ENCODE measurements around the gene KCNH1. TPM values are rescaled to one million over a fixed set of nuclear protein-coding genes. Genes with fewer than 3 reads are reported as not detected.

Gene KCNH1
- total and polyA plus RNA-seq, 8 donors, result 0.04 to 0.54 (median 0.13) TPM

- DNase-seq, result no peak
- intact Hi-C loops (cut with DNase I), result no loop called here
- Histone ChIP-seq H3K36me3 (no peaks in the 10 kb centered on the region), H3K27ac (no peak overlapping the region), H3K4me3 (no peak overlapping the region), H3K4me1 (no peaks in the 10 kb centered on the region), H3K9me3 (no peaks in the 10 kb centered on the region), H3K27me3 (no peaks in the 10 kb centered on the region)
- TF ChIP-seq, protein P1, sequence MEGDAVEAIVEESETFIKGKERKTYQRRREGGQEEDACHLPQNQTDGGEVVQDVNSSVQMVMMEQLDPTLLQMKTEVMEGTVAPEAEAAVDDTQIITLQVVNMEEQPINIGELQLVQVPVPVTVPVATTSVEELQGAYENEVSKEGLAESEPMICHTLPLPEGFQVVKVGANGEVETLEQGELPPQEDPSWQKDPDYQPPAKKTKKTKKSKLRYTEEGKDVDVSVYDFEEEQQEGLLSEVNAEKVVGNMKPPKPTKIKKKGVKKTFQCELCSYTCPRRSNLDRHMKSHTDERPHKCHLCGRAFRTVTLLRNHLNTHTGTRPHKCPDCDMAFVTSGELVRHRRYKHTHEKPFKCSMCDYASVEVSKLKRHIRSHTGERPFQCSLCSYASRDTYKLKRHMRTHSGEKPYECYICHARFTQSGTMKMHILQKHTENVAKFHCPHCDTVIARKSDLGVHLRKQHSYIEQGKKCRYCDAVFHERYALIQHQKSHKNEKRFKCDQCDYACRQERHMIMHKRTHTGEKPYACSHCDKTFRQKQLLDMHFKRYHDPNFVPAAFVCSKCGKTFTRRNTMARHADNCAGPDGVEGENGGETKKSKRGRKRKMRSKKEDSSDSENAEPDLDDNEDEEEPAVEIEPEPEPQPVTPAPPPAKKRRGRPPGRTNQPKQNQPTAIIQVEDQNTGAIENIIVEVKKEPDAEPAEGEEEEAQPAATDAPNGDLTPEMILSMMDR (IDR thresholded peaks at IDR 0.05), result no peak
- no peak for ATAC-seq
Measured at GRCh38 chr1:210730023-210730422, 403.9 kb downstream of the KCNH1 start.

DNA sequence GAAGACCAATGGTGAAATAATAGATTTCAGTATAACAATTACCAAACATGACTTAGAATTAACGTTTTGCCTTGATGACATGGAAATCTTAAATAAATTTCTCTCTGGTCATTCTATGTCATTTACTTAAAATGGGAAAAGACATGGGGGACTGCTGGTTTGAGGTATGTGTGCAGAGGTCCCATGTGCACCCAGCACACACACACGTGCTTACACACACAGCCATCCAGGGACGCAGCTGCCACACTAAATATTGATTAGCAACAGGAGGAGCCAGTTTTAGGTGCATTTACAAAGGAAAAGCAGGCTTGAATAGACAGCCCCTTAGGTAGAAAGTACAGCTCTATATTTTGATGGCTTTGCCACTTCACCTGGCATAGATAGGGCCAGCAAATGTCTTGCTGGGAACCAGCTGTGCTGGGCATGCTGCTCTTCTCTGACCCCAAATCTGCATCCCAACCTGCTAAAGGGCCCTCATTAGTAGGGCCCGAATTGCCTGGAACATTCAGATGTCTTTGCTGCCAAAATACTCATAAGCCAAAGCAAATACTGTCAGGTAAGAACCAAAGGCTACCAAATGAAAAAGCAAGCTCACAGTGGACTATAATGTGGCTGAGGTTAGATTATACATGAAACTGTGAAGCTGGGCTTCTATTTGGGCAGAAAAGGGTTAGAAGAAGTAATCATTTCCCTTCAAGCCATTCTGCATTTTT is 405.4 kb downstream of the KCNH1 start:
- no peak overlapping the region for H3K27ac ChIP-seq
- no peaks in the 10 kb centered on the region for H3K27me3 ChIP-seq
- H3K4me1 ChIP-seq, result no peaks in the 10 kb centered on the region
- H3K9me3 ChIP-seq, result no peaks in the 10 kb centered on the region
- H3K36me3 ChIP-seq, result no peaks in the 10 kb centered on the region
- intact Hi-C loops (cut with DNase I), result no loop called here
- no peak overlapping the region for H3K4me3 ChIP-seq
- ATAC-seq (no peak), DNase-seq (no peak)
- TF ChIP-seq, protein P1 (IDR thresholded peaks at IDR 0.05), result no peak

DNA sequence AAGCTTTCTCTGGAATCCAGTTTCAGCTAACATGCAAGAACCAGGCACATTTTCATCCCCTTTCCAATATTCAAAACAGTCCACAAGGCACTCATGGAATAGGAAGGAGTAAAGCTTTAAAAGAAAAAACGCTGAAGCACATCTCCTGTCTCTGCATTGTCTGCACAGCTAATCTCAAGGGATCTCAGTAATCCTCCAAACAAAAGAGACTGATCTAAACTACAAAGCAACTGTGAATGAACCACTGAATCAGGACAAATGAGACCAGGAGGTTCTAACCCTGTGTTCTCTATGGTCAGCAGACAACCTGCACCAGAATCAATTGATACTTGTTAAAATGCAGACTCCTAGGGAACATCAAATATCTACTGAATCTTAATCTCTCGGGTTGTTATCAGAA is 406.2 kb downstream of the KCNH1 start:
- no peaks in the 10 kb centered on the region for H3K27me3 ChIP-seq
- no peaks in the 10 kb centered on the region for H3K9me3 ChIP-seq
- TF ChIP-seq, protein P1 (IDR thresholded peaks at IDR 0.05), result no peak
- no peak overlapping the region for H3K27ac ChIP-seq
- no peak for ATAC-seq
- DNase-seq, result no peak
- H3K36me3 ChIP-seq, result no peaks in the 10 kb centered on the region
- H3K4me1 ChIP-seq, result no peaks in the 10 kb centered on the region
- intact Hi-C loops (cut with DNase I), result no loop called here
- no peak overlapping the region for H3K4me3 ChIP-seq

- peak in 2 of 4 donors; percentile 14 to 37 for DNase-seq
- Histone ChIP-seq H3K27ac (no peak overlapping the region), H3K9me3 (no peaks in the 10 kb centered on the region), H3K4me1 (no peaks in the 10 kb centered on the region), H3K4me3 (no peak overlapping the region), H3K27me3 (no peaks in the 10 kb centered on the region), H3K36me3 (no peaks in the 10 kb centered on the region)
- intact Hi-C loops (cut with DNase I), result no loop called here
- TF ChIP-seq, protein P1 (IDR thresholded peaks at IDR 0.05), result no peak
- ATAC-seq, result peak; percentile 69
Measured at GRCh38 chr1:210726621-210727020, 407.3 kb downstream of the KCNH1 start.

DNA sequence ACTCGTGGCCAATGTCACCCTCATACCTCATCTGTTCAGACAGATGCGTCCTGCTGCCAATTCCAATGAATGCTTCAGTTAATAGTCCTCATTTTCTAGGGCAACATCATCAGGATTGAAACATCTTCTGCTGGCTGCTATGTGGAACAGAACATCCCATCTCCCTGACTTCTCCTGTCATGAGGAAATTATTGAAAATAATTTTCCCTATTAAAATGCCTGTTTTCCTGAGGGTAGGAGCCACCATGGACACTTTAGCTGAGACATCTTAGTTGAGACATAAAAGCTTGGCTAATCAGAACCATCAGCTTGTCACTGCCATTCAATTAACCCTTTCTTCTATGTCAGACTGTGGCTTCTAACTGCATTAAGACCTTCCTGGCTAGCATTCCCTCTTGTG is 409.2 kb downstream of the KCNH1 start:
- ATAC-seq (no peak), DNase-seq (no peak)
- Histone ChIP-seq H3K4me3 (no peak overlapping the region), H3K27ac (no peak overlapping the region), H3K36me3 (no peaks in the 10 kb centered on the region), H3K4me1 (no peaks in the 10 kb centered on the region), H3K9me3 (no peaks in the 10 kb centered on the region), H3K27me3 (no peaks in the 10 kb centered on the region)
- intact Hi-C loops (cut with DNase I), result no loop called here
- TF ChIP-seq, protein P1 (IDR thresholded peaks at IDR 0.05), result no peak
